ENCODE results near the gene PIK3CG. TPM values are rescaled to one million over a fixed set of nuclear protein-coding genes. Genes with fewer than 3 reads are reported as not detected.
"Not testable (repeated sequence)": the region's sequence is repeated elsewhere in the genome, so short reads cannot be mapped to it uniquely, and the experiment has no call there.

The PIK3CG gene
- total RNA-seq, 1 experiment from 2014 or later: 0.13 TPM

- DNase-seq (ENCODE audit: low read depth, low spot score) (no peak), ATAC-seq (no peak)
- H3K4me1 ChIP-seq (ENCODE audit: control insufficient read depth, insufficient read depth, low read length): no peaks in the 10 kb centered on the region
- H3K27ac ChIP-seq (ENCODE audit: low read length): no peak overlapping the region
- ChIA-PET CTCF (no interaction called here), POLR2A (no interaction called here)
- in situ Hi-C loops (cut with HindIII; ENCODE audit: low pct_unique_long_range_greater_than_20kb, low sequenced_read_pairs) (no loop called here), intact Hi-C loops (cut with micrococcal nuclease; ENCODE audit: unreplicated experiment) (no loop called here)
- no peaks in the 10 kb centered on the region for H3K27me3 ChIP-seq (ENCODE audit: control insufficient read depth, insufficient read depth, low read length)
- no peak for TF ChIP-seq TCF7L2 (IDR thresholded peaks at IDR 0.05; ENCODE audit: low read depth, low read length)
- TF ChIP-seq CTCF (IDR thresholded peaks at IDR 0.05): no peak
- no peak for TF ChIP-seq REST (IDR thresholded peaks at IDR 0.05; ENCODE audit: insufficient read depth in 1 of 2, low read depth in 2 of 2, low read length in 1 of 2)
- TF ChIP-seq POLR2AphosphoS5 (IDR thresholded peaks at IDR 0.05; ENCODE audit: low read depth, low read length): no peak
- no peak for TF ChIP-seq SIN3A (IDR thresholded peaks at IDR 0.05; ENCODE audit: borderline replicate concordance, insufficient read depth, low read depth, low read length)
- H3K4me3 ChIP-seq (ENCODE audit: low read depth in 2 of 2, low read length in 2 of 2): no peak overlapping the region
- BruUV-seq (replicated peaks): no TSS peak
- H3K36me3 ChIP-seq (ENCODE audit: control insufficient read depth, insufficient read depth, low read length): no peaks in the 10 kb centered on the region
- H3K9me3 ChIP-seq (ENCODE audit: control insufficient read depth, insufficient read depth, low read depth, low read length): no peaks in the 10 kb centered on the region
These were observed 17.0 kb upstream of the PIK3CG start for GRCh38 chr7:106848049-106848448.

- intact Hi-C loops (cut with micrococcal nuclease; ENCODE audit: unreplicated experiment): no loop called here
- CTCF ChIA-PET: no interaction called here
- Histone ChIP-seq H3K27ac (ENCODE audit: low read length) (no peak overlapping the region), H3K36me3 (ENCODE audit: control insufficient read depth, insufficient read depth, low read length) (no peaks in the 10 kb centered on the region), H3K4me3 (ENCODE audit: low read depth in 2 of 2, low read length in 2 of 2) (no peak overlapping the region), H3K9me3 (ENCODE audit: control insufficient read depth, insufficient read depth, low read depth, low read length) (no peaks in the 10 kb centered on the region), H3K27me3 (ENCODE audit: control insufficient read depth, insufficient read depth, low read length) (no peaks in the 10 kb centered on the region), H3K4me1 (ENCODE audit: control insufficient read depth, insufficient read depth, low read length) (no peaks in the 10 kb centered on the region)
- in situ Hi-C loops (cut with HindIII; ENCODE audit: low pct_unique_long_range_greater_than_20kb, low sequenced_read_pairs): no loop called here
- ATAC-seq (no peak), DNase-seq (ENCODE audit: low read depth, low spot score) (no peak)
- no TSS peak for BruUV-seq (replicated peaks)
- no peak for TF ChIP-seq REST (IDR thresholded peaks at IDR 0.05; ENCODE audit: insufficient read depth in 1 of 2, low read depth in 2 of 2, low read length in 1 of 2)
- TF ChIP-seq SIN3A (IDR thresholded peaks at IDR 0.05; ENCODE audit: borderline replicate concordance, insufficient read depth, low read depth, low read length): no peak
- no peak for TF ChIP-seq CTCF (IDR thresholded peaks at IDR 0.05)
- no peak for TF ChIP-seq POLR2AphosphoS5 (IDR thresholded peaks at IDR 0.05; ENCODE audit: low read depth, low read length)
- TF ChIP-seq TCF7L2 (IDR thresholded peaks at IDR 0.05; ENCODE audit: low read depth, low read length): no peak
- POLR2A ChIA-PET: no interaction called here
These were observed 16.1 kb upstream of the PIK3CG start for GRCh38 chr7:106848851-106849442.

DNA sequence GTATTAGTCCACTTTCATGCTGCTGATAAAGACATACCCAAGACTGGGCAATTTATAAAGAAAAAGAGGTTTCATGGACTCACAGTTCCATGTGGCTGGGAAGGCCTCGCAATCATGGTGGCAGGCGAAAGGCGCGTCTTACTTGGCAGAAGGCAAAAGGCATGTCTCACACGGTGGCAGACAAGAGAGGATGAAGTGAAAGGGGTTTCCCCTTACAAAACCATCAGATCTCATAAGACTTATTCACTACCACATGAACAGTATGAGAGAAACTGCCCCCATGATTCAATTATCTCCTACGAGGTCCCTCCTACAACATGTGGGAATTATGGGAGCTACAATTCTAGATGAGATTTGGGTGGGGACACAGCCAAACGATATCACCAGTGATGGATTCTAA is 13.4 kb upstream of the PIK3CG start:
- POLR2A ChIA-PET; H3K36me3 ChIP-seq (ENCODE audit: control insufficient read depth, insufficient read depth, low read length); CTCF ChIA-PET; in situ Hi-C loops (cut with HindIII; ENCODE audit: low pct_unique_long_range_greater_than_20kb, low sequenced_read_pairs); H3K4me1 ChIP-seq (ENCODE audit: control insufficient read depth, insufficient read depth, low read length); H3K27me3 ChIP-seq (ENCODE audit: control insufficient read depth, insufficient read depth, low read length); H3K9me3 ChIP-seq (ENCODE audit: control insufficient read depth, insufficient read depth, low read depth, low read length); DNase-seq (ENCODE audit: low read depth, low spot score); H3K4me3 ChIP-seq (ENCODE audit: low read depth in 2 of 2, low read length in 2 of 2); BruUV-seq (replicated peaks); intact Hi-C loops (cut with micrococcal nuclease; ENCODE audit: unreplicated experiment); ATAC-seq; H3K27ac ChIP-seq (ENCODE audit: low read length): not testable (repeated sequence)
